Mesenchymal stem cell (in vitro differentiated cells and primary cell): ENCODE data around the gene ZXDC.

Experiments
- DNase-seq: peaks from one replicate; pipeline ENCODE4 v3.0.0-alpha.2; 2013
- H2AFZ ChIP-seq: one replicate; pipeline ENCODE4 v1.6.1; 2013; ENCODE audit warnings: low read depth, mild to moderate bottlenecking, control low read depth, inconsistent platforms, low read length, moderate library complexity
- H2AK5ac ChIP-seq: 2 replicates; pipeline ENCODE4 v1.6.1; 2013; ENCODE audit warnings: low read length, moderate library complexity, mild to moderate bottlenecking, inconsistent platforms; ENCODE audit not compliant: severe bottlenecking
- H2BK120ac ChIP-seq: one replicate; pipeline ENCODE4 v1.6.1; 2013; ENCODE audit warnings: low read depth, mild to moderate bottlenecking, inconsistent platforms, low read length, moderate library complexity
- H2BK12ac ChIP-seq, 2 experiments: one replicate each; pipeline ENCODE4 v1.6.1; 2013; ENCODE audit warnings: inconsistent platforms in 2 of 2, low read length in 2 of 2, mild to moderate bottlenecking in 2 of 2, moderate library complexity in 2 of 2, control low read depth in 1 of 2
- H2BK15ac ChIP-seq: one replicate; pipeline ENCODE4 v1.6.1; 2013; ENCODE audit warnings: mild to moderate bottlenecking, low read depth, inconsistent platforms; ENCODE audit not compliant: poor library complexity, severe bottlenecking
- H2BK5ac ChIP-seq: 2 replicates; pipeline ENCODE4 v1.6.1; 2013; ENCODE audit warnings: low read depth, mild to moderate bottlenecking, low read length, control low read depth, inconsistent platforms; ENCODE audit not compliant: poor library complexity, severe bottlenecking
- H3K14ac ChIP-seq, 2 experiments: one replicate each; pipeline ENCODE4 v1.6.1; 2013; ENCODE audit warnings: inconsistent platforms in 2 of 2, low read length in 2 of 2, control low read depth in 1 of 2, mild to moderate bottlenecking in 1 of 2, moderate library complexity in 1 of 2
- H3K18ac ChIP-seq, 2 experiments: one replicate each; pipeline ENCODE4 v1.6.1; 2013; ENCODE audit warnings: inconsistent platforms in 2 of 2, low read length in 2 of 2, control low read depth in 1 of 2, low read depth in 1 of 2, mild to moderate bottlenecking in 1 of 2
- H3K23ac ChIP-seq, 2 experiments: one replicate each; pipeline ENCODE4 v1.6.1; 2013; ENCODE audit warnings: inconsistent platforms in 2 of 2, low read length in 2 of 2, mild to moderate bottlenecking in 2 of 2, moderate library complexity in 2 of 2, control low read depth in 1 of 2
- H3K27ac ChIP-seq: 2 replicates; pipeline ENCODE4 v1.5.1; 2013; ENCODE audit warnings: mild to moderate bottlenecking, moderate library complexity, low read length, control low read depth, inconsistent platforms; ENCODE audit not compliant: poor library complexity, severe bottlenecking
- H3K27me3 ChIP-seq, 2 experiments: 2 replicates each; pipeline versions ENCODE4 v1.6.1 to v1.7.0; 2013; ENCODE audit warnings: low read length in 2 of 2, mild to moderate bottlenecking in 2 of 2, moderate library complexity in 2 of 2, control low read depth in 1 of 2, inconsistent platforms in 1 of 2; ENCODE audit not compliant: control insufficient read depth in 1 of 2, insufficient read depth in 1 of 2
- H3K36me3 ChIP-seq, 2 experiments: 2 replicates each; pipeline versions ENCODE4 v1.6.1 to v1.7.0; 2013; ENCODE audit warnings: low read length in 2 of 2, control low read depth in 1 of 2, inconsistent platforms in 1 of 2, low read depth in 1 of 2, mild to moderate bottlenecking in 1 of 2; ENCODE audit not compliant: insufficient read depth in 2 of 2, control insufficient read depth in 1 of 2
- H3K4ac ChIP-seq, 2 experiments: one replicate each; pipeline ENCODE4 v1.6.1; 2013; ENCODE audit warnings: inconsistent platforms in 2 of 2, low read length in 2 of 2, mild to moderate bottlenecking in 2 of 2, moderate library complexity in 2 of 2, control low read depth in 1 of 2, low read depth in 1 of 2
- H3K4me1 ChIP-seq: 2 replicates; pipeline ENCODE4 v1.6.1; 2013; ENCODE audit warnings: low read depth, low read length, control low read depth; ENCODE audit not compliant: control insufficient read depth, insufficient read depth
- H3K4me2 ChIP-seq: 2 replicates; pipeline ENCODE4 v1.6.1; 2013; ENCODE audit warnings: low read length, mild to moderate bottlenecking, inconsistent platforms; ENCODE audit not compliant: poor library complexity, severe bottlenecking
- H3K4me3 ChIP-seq, 2 experiments: 2 replicates each; pipeline versions ENCODE4 v1.5.1 to v1.7.0; 2013; ENCODE audit warnings: low read length in 2 of 2, mild to moderate bottlenecking in 2 of 2, control low read depth in 1 of 2, low read depth in 1 of 2; ENCODE audit not compliant: insufficient read depth in 1 of 2
- H3K79me1 ChIP-seq: replicated peaks from 2 replicates; pipeline ENCODE4 v1.6.1; 2013; ENCODE audit warnings: mild to moderate bottlenecking, control low read depth, low read length, inconsistent platforms; ENCODE audit not compliant: poor library complexity, severe bottlenecking
- H3K9ac ChIP-seq: 2 replicates; pipeline ENCODE4 v1.7.0; 2013; ENCODE audit warnings: mild to moderate bottlenecking, low read length, moderate library complexity
- H3K9me3 ChIP-seq: 2 replicates; pipeline ENCODE4 v1.7.0; 2013; ENCODE audit warnings: mild to moderate bottlenecking, low read length; ENCODE audit not compliant: control insufficient read depth
- H4K8ac ChIP-seq: one replicate; pipeline ENCODE4 v1.6.1; 2013; ENCODE audit warnings: inconsistent platforms, mild to moderate bottlenecking, low read length, moderate library complexity
- H4K91ac ChIP-seq: one replicate; pipeline ENCODE4 v1.6.1; 2013; ENCODE audit warnings: mild to moderate bottlenecking, low read length, inconsistent platforms
- WGBS: methylation state at CpG from one replicate; pipeline ENCODE4 v1.1.7; 2013; ENCODE audit warnings: mixed read lengths; 5-methylcytosine and 5-hydroxymethylcytosine counted together

The ZXDC gene

GRCh38 chr3:126433105-126433430 is 42.6 kb downstream of the ZXDC start:
- Histone ChIP-seq H4K8ac (no peak overlapping the region), H3K4ac (no peak overlapping the region), H2BK5ac (no peak overlapping the region), H2BK15ac (no peak overlapping the region), H2BK12ac (no peak overlapping the region), H3K14ac (no peak overlapping the region), H2BK120ac (no peak overlapping the region), H3K27me3 (no peaks in the 10 kb centered on the region), H3K18ac (no peak overlapping the region), H4K91ac (no peak overlapping the region), H3K4me2 (no peak overlapping the region), H3K9me3 (no peaks in the 10 kb centered on the region), H3K79me1 (no peaks in the 10 kb centered on the region), H3K27ac (no peak overlapping the region), H3K9ac (no peak overlapping the region), H2AFZ (no peak overlapping the region), H3K36me3 (peaks cover 24 to 32% of the 10 kb centered on the region in 2 experiments), H3K4me3 (no peak overlapping the region), H3K4me1 (peaks cover 2% of the 10 kb centered on the region), H3K23ac (peak overlapping the region in 1 of 2 experiments; percentile 14), H2AK5ac (no peak overlapping the region)
- WGBS = 98% methylated on average over 5 of the region's 6 CpGs
- no peak for DNase-seq

DNA sequence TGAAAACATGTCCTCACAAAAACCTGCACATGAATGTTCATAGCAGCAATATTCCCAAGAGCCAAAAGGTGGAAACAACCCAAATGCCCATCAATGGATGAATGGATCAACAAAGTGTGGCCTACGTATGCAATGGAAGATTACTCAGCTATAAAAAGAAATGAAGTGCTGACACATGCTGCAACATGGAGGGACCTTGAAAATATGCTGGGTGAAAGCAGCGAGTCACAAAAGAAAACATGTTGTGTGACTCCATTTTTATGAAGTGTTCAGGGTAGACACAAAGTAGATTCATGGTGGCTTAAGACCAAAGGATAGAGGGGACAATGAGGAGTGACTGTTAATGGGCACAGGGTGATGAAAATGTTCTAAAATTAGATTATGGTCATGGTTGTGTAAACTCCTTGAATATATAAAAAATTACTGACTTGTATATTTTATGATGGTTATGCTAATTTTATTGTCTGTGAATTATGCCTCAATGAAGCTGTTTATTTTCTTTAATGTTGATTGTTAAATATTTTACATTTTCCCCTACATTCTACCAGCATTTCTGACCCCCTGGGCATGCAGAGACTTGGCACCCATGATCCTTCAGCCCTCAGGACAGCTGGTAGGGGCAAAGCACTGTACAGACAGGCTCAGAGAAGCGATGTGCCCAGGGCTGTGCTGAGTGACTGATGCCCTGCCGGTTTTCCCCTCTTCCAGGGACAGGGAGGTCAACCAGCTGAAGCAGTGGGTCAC is 43.2 kb downstream of the ZXDC start:
- Histone ChIP-seq H3K27me3 (no peaks in the 10 kb centered on the region), H3K4me1 (peaks cover 2% of the 10 kb centered on the region), H2AFZ (no peak overlapping the region), H3K14ac (no peak overlapping the region), H3K4me3 (no peak overlapping the region), H2BK12ac (no peak overlapping the region), H3K4ac (no peak overlapping the region), H3K23ac (peak overlapping the region in 1 of 2 experiments; percentile 14), H2AK5ac (no peak overlapping the region), H2BK15ac (no peak overlapping the region), H4K8ac (no peak overlapping the region), H3K27ac (no peak overlapping the region), H3K9me3 (peaks cover 1% of the 10 kb centered on the region), H3K79me1 (no peaks in the 10 kb centered on the region), H3K4me2 (no peak overlapping the region), H2BK120ac (no peak overlapping the region), H3K36me3 (peaks cover 19 to 26% of the 10 kb centered on the region in 2 experiments), H4K91ac (no peak overlapping the region), H2BK5ac (no peak overlapping the region), H3K9ac (no peak overlapping the region), H3K18ac (no peak overlapping the region)
- peak; percentile 5 for DNase-seq
- WGBS = 86% methylated on average over 4 of the region's 4 CpGs

- H3K36me3 ChIP-seq = peaks cover 5 to 21% of the 10 kb centered on the region in 2 experiments
- H2AK5ac ChIP-seq = no peak overlapping the region
- H2BK12ac ChIP-seq = no peak overlapping the region
- H3K4me1 ChIP-seq = peaks cover 2% of the 10 kb centered on the region
- H3K9me3 ChIP-seq = peaks cover 12% of the 10 kb centered on the region
- no peak overlapping the region for H3K4ac ChIP-seq
- no peak overlapping the region for H3K4me3 ChIP-seq
- H3K79me1 ChIP-seq = no peaks in the 10 kb centered on the region
- DNase-seq = no peak
- no peak overlapping the region for H2AFZ ChIP-seq
- H4K91ac ChIP-seq = no peak overlapping the region
- 57% methylated on average over 1 of the region's 1 CpG for WGBS
- no peak overlapping the region for H3K9ac ChIP-seq
- no peaks in the 10 kb centered on the region for H3K27me3 ChIP-seq
- no peak overlapping the region for H2BK15ac ChIP-seq
- no peak overlapping the region for H3K23ac ChIP-seq
- no peak overlapping the region for H2BK120ac ChIP-seq
- no peak overlapping the region for H3K27ac ChIP-seq
- no peak overlapping the region for H3K18ac ChIP-seq
- no peak overlapping the region for H2BK5ac ChIP-seq
- no peak overlapping the region for H3K14ac ChIP-seq
- H3K4me2 ChIP-seq = no peak overlapping the region
- no peak overlapping the region for H4K8ac ChIP-seq
These were observed 44.6 kb downstream of the ZXDC start for GRCh38 chr3:126431103-126431534.

- Histone ChIP-seq H2BK120ac (no peak overlapping the region), H3K4me2 (no peak overlapping the region), H3K4ac (no peak overlapping the region), H3K4me1 (peaks cover 5% of the 10 kb centered on the region), H2BK12ac (no peak overlapping the region), H3K27me3 (peaks cover 0 to 8% of the 10 kb centered on the region in 2 experiments), H3K4me3 (no peak overlapping the region), H3K27ac (no peak overlapping the region), H2AK5ac (no peak overlapping the region), H3K23ac (no peak overlapping the region), H4K91ac (no peak overlapping the region), H2BK15ac (no peak overlapping the region), H3K9me3 (peaks cover 20% of the 10 kb centered on the region), H3K79me1 (no peaks in the 10 kb centered on the region), H4K8ac (no peak overlapping the region), H2AFZ (no peak overlapping the region), H2BK5ac (no peak overlapping the region), H3K36me3 (peaks cover 0 to 4% of the 10 kb centered on the region in 2 experiments), H3K14ac (no peak overlapping the region), H3K18ac (no peak overlapping the region), H3K9ac (no peak overlapping the region)
- no peak for DNase-seq
- 66% methylated on average over 3 of the region's 3 CpGs for WGBS
These were observed 50.9 kb downstream of the ZXDC start for GRCh38 chr3:126424751-126425150.
